HCT116 (cell line): Measurements from ENCODE around the gene UBE2E1.

Experiments
- CEBPB ChIP-seq: IDR thresholded peaks from 2 replicates; pipeline ENCODE4 v1.6.1; 2012; ENCODE audit warnings: low read depth
- CTCF ChIP-seq, 3 experiments: fragments of 200-600 bp in 1 of 3; sonication (generic) in 1 of 3; IDR thresholded peaks in 2 of 3; conservative IDR thresholded peaks in 1 of 3; 2 replicates each; pipeline ENCODE4 v1.5.1; 2012 to 2017; ENCODE audit warnings: low read depth in 2 of 3, low read length in 2 of 3, antibody characterized with exemption in 1 of 3, borderline replicate concordance in 1 of 3, control low read depth in 1 of 3, mild to moderate bottlenecking in 1 of 3, mixed read lengths in 1 of 3, mixed run types in 1 of 3, moderate library complexity in 1 of 3; ENCODE audit not compliant: insufficient read depth in 1 of 3
- POLR2A ChIP-seq: IDR thresholded peaks from 2 replicates; pipeline ENCODE4 v1.7.0; 2011; ENCODE audit warnings: borderline replicate concordance; ENCODE audit not compliant: insufficient read depth, insufficient read length; ENCODE audit errors: extremely low read depth
- SIN3A ChIP-seq: IDR thresholded peaks from 2 replicates; pipeline ENCODE4 v1.6.1; 2012; ENCODE audit warnings: low read depth
- SP1 ChIP-seq: IDR thresholded peaks from 2 replicates; pipeline ENCODE4 v1.6.1; 2012; ENCODE audit warnings: low read depth
- TF ChIP-seq, protein P1 (sequence below): IDR thresholded peaks from 2 replicates; pipeline ENCODE4 v1.6.1; 2012

DNA sequence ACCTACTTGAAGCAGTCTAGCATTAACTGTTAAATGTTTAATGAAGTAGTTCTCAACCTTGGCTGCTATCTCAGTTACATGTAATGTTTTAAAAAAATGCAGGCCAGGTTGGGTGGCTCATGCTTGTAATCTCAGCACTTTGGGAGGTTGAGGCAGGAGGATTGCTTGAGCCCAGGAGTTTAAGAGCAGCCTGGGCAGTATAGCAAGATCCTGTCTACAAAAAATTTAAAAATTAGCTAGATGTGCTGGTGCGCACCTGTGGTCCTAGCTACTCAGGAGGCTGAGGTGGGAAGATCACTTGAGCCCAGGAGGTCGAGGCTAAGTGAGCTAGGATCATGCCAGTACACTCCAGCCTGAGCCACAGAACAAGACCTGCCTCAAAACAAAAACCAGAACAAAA is 29.3 kb downstream of the UBE2E1 start:
- TF ChIP-seq SIN3A (no peak), CTCF (IDR thresholded peaks at IDR 0.05 in 2 of 3, conservative IDR thresholded peaks at IDR 0.05 in 1 of 3; ENCODE audit: borderline replicate concordance in 1 of 3, insufficient read depth in 1 of 3, low read depth in 2 of 3, low read length in 2 of 3) (no peak), POLR2A (no peak), CEBPB (no peak), SP1 (no peak)
- TF ChIP-seq, protein P1, sequence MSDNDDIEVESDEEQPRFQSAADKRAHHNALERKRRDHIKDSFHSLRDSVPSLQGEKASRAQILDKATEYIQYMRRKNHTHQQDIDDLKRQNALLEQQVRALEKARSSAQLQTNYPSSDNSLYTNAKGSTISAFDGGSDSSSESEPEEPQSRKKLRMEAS = no peak
